ENCODE results near the gene KDM4B. TPM values are rescaled to one million over a fixed set of nuclear protein-coding genes. Genes with fewer than 3 reads are reported as not detected.

Gene KDM4B
- total RNA-seq, 2 donors from 2014 or later = 27.8 to 38.5 TPM

DNA sequence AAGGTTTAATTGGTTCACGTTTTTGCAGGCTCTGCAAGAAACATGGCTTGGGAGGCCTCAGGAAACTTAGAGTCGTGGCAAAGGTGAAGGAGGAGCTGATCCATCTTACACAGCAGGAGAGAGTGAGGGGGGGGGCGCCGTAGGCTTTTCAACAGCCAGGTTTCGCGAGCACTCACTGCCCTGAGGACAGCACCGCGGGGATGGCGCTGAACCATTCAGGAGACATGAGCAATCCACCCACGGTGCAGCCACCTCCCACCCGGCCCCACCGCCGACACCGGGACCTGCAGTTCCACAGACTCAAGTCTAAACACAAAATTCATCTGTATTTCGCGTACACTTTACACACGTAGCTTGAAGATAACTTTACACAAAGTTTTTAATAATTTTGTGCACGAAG, 73.6 kb downstream of the KDM4B start:
- H3K9me3 Mint-ChIP-seq = no peaks in the 10 kb centered on the region
- WGBS, 2 experiments (ENCODE audit: insufficient coverage in 1 of 2, insufficient read length in 1 of 2) = 71 to 73% methylated on average over 16 to 17 of the region's 18 CpGs
- no peaks in the 10 kb centered on the region for H3K27me3 Mint-ChIP-seq (ENCODE audit: insufficient read depth)
- no peak overlapping the region for H3K4me3 Mint-ChIP-seq
- TF ChIP-seq, protein P1, sequence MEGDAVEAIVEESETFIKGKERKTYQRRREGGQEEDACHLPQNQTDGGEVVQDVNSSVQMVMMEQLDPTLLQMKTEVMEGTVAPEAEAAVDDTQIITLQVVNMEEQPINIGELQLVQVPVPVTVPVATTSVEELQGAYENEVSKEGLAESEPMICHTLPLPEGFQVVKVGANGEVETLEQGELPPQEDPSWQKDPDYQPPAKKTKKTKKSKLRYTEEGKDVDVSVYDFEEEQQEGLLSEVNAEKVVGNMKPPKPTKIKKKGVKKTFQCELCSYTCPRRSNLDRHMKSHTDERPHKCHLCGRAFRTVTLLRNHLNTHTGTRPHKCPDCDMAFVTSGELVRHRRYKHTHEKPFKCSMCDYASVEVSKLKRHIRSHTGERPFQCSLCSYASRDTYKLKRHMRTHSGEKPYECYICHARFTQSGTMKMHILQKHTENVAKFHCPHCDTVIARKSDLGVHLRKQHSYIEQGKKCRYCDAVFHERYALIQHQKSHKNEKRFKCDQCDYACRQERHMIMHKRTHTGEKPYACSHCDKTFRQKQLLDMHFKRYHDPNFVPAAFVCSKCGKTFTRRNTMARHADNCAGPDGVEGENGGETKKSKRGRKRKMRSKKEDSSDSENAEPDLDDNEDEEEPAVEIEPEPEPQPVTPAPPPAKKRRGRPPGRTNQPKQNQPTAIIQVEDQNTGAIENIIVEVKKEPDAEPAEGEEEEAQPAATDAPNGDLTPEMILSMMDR (conservative IDR thresholded peaks at IDR 0.05) = no peak
- H3K36me3 Mint-ChIP-seq (ENCODE audit: low read depth) = peaks cover 23% of the 10 kb centered on the region
- peaks cover 18% of the 10 kb centered on the region for H3K4me1 Mint-ChIP-seq
- peak overlapping the region; percentile 30 for H3K27ac Mint-ChIP-seq
- H3K9ac ChIP-seq (ENCODE audit: extremely low read depth, low read length, poor library complexity, severe bottlenecking) = no peak overlapping the region
- H3K27me3 ChIP-seq (ENCODE audit: control insufficient read depth, insufficient read depth, low read length, poor library complexity, severe bottlenecking) = no peaks in the 10 kb centered on the region
- H3K4me1 ChIP-seq (ENCODE audit: control insufficient read depth, insufficient read depth, low read length) = peaks cover 9% of the 10 kb centered on the region
- peaks cover 12% of the 10 kb centered on the region for H3K36me3 ChIP-seq (ENCODE audit: control insufficient read depth, insufficient read depth, low read length)
- DNase-seq = peak; percentile 82
- H3K4me3 ChIP-seq (ENCODE audit: low read length) = no peak overlapping the region
- H3K27ac ChIP-seq (ENCODE audit: low read depth, low read length) = no peak overlapping the region
- no peaks in the 10 kb centered on the region for H3K9me3 ChIP-seq (ENCODE audit: control insufficient read depth, low read length)

DNA sequence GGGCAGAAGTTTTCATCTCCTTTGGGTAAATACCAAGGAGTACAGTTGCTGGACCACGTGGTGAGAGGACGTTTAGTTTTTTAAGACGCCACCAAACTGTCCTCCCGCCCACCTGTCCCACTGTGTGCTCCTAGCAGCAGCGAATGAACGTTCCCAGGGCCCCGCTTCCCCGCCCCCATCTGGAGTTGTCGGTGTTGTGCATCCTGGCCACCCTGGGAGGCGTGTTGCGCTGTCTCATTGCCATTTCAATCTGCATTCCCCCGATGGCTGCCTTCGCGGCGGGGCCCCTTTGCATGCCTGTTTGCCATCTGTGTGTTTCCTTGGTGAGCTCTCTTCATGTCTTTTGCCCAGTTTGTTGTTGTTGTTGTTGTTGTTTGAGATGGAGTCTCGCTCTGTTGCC, 76.1 kb downstream of the KDM4B start:
- Mint-ChIP-seq H3K4me3 (no peak overlapping the region), H3K27ac (peak overlapping the region; percentile 82), H3K27me3 (ENCODE audit: insufficient read depth) (no peaks in the 10 kb centered on the region)

DNA sequence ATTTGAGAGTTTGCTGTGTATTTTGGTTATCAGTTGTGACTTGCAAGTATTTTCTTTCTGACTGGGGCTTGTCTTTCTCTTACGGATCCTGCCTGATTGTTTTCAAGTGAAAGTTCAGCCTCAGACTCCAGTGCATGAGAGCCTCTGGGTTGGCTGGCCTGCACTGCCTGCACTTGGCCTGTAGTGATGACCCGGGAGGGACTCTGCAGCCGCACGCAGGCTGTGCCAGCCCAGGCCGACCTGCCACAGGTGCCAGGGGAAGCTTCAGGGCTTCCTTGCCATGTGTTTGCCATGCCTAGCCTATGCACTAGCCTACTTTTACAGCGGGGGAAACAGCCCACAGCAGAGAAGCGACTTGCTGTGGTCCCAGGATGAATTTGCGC, 77.0 kb downstream of the KDM4B start:
- WGBS, 2 experiments (ENCODE audit: insufficient coverage in 1 of 2, insufficient read length in 1 of 2) = 82 to 93% methylated on average over 3 to 8 of the region's 8 CpGs
- H3K4me1 ChIP-seq (ENCODE audit: control insufficient read depth, insufficient read depth, low read length) = peaks cover 9% of the 10 kb centered on the region
- no peaks in the 10 kb centered on the region for H3K36me3 ChIP-seq (ENCODE audit: control insufficient read depth, insufficient read depth, low read length)
- Mint-ChIP-seq H3K27me3 (ENCODE audit: insufficient read depth) (no peaks in the 10 kb centered on the region), H3K36me3 (ENCODE audit: low read depth) (peaks cover 23% of the 10 kb centered on the region), H3K4me3 (no peak overlapping the region), H3K9me3 (no peaks in the 10 kb centered on the region), H3K4me1 (peaks cover 19% of the 10 kb centered on the region), H3K27ac (peak overlapping the region; percentile 85)
- peak overlapping the region; percentile 78 for H3K27ac ChIP-seq (ENCODE audit: low read depth, low read length)
- H3K9me3 ChIP-seq (ENCODE audit: control insufficient read depth, low read length) = no peaks in the 10 kb centered on the region
- TF ChIP-seq, protein P1 (conservative IDR thresholded peaks at IDR 0.05) = peak; percentile 33
- DNase-seq = no peak
- H3K27me3 ChIP-seq (ENCODE audit: control insufficient read depth, insufficient read depth, low read length, poor library complexity, severe bottlenecking) = no peaks in the 10 kb centered on the region
- H3K4me3 ChIP-seq (ENCODE audit: low read length) = no peak overlapping the region
- H3K9ac ChIP-seq (ENCODE audit: extremely low read depth, low read length, poor library complexity, severe bottlenecking) = no peak overlapping the region

More for the DNA sequence above, 76.1 kb downstream of the KDM4B start:
- no peak overlapping the region for H3K4me3 ChIP-seq (ENCODE audit: low read length)
- H3K4me1 ChIP-seq (ENCODE audit: control insufficient read depth, insufficient read depth, low read length) = peaks cover 9% of the 10 kb centered on the region
- TF ChIP-seq, protein P1 (conservative IDR thresholded peaks at IDR 0.05) = no peak
- H3K9me3 ChIP-seq (ENCODE audit: control insufficient read depth, low read length) = no peaks in the 10 kb centered on the region
- Mint-ChIP-seq H3K9me3 (no peaks in the 10 kb centered on the region), H3K4me1 (peaks cover 18% of the 10 kb centered on the region), H3K36me3 (ENCODE audit: low read depth) (peaks cover 23% of the 10 kb centered on the region)
- no peak overlapping the region for H3K27ac ChIP-seq (ENCODE audit: low read depth, low read length)
- 83 to 95% methylated on average over 10 to 16 of the region's 16 CpGs for WGBS, 2 experiments (ENCODE audit: insufficient coverage in 1 of 2, insufficient read length in 1 of 2)
- no peak overlapping the region for H3K9ac ChIP-seq (ENCODE audit: extremely low read depth, low read length, poor library complexity, severe bottlenecking)
- no peaks in the 10 kb centered on the region for H3K27me3 ChIP-seq (ENCODE audit: control insufficient read depth, insufficient read depth, low read length, poor library complexity, severe bottlenecking)
- H3K36me3 ChIP-seq (ENCODE audit: control insufficient read depth, insufficient read depth, low read length) = peaks cover 4% of the 10 kb centered on the region
- no peak for DNase-seq
